ENCODE data around the gene L1CAM.

Gene L1CAM

GRCh38 chrX:153863251-153863991 is 22.6 kb downstream of the L1CAM start:
- no peak for TF ChIP-seq CTCF (conservative IDR thresholded peaks at IDR 0.05; ENCODE audit: low read depth, low read length)
- no peak for DNase-seq (ENCODE audit: low read depth)
- no peak overlapping the region for H3K4me3 ChIP-seq (ENCODE audit: low read depth, low read length)

GRCh38 chrX:153862369-153863250 is 23.4 kb downstream of the L1CAM start:
- DNase-seq (ENCODE audit: low read depth): no peak
- H3K4me3 ChIP-seq (ENCODE audit: low read depth, low read length): no peak overlapping the region
- TF ChIP-seq CTCF (conservative IDR thresholded peaks at IDR 0.05; ENCODE audit: low read depth, low read length): no peak

GRCh38 chrX:153861733-153862310 is 24.2 kb downstream of the L1CAM start:
- DNase-seq (ENCODE audit: low read depth): no peak
- no peak overlapping the region for H3K4me3 ChIP-seq (ENCODE audit: low read depth, low read length)
- no peak for TF ChIP-seq CTCF (conservative IDR thresholded peaks at IDR 0.05; ENCODE audit: low read depth, low read length)

GRCh38 chrX:153861151-153861550 is 24.8 kb downstream of the L1CAM start:
- no peak for TF ChIP-seq CTCF (conservative IDR thresholded peaks at IDR 0.05; ENCODE audit: low read depth, low read length)
- DNase-seq (ENCODE audit: low read depth): no peak

GRCh38 chrX:153857348-153857903 is 28.5 kb downstream of the L1CAM start:
- no peak for TF ChIP-seq CTCF (conservative IDR thresholded peaks at IDR 0.05; ENCODE audit: low read depth, low read length)
- no peak for DNase-seq (ENCODE audit: low read depth)
- no peak overlapping the region for H3K4me3 ChIP-seq (ENCODE audit: low read depth, low read length)

More at GRCh38 chrX:153861151-153861550, 24.8 kb downstream of the L1CAM start:
- H3K4me3 ChIP-seq (ENCODE audit: low read depth, low read length): no peak overlapping the region

GRCh38 chrX:153854702-153855101 is 31.3 kb downstream of the L1CAM start:
- TF ChIP-seq CTCF (conservative IDR thresholded peaks at IDR 0.05; ENCODE audit: low read depth, low read length): no peak

More at GRCh38 chrX:153854702-153855101, 31.3 kb downstream of the L1CAM start:
- no peak overlapping the region for H3K4me3 ChIP-seq (ENCODE audit: low read depth, low read length)
- no peak for DNase-seq (ENCODE audit: low read depth)
